Measurements from ENCODE around the gene MMD2.

The MMD2 gene

GRCh38 chr7:4965295-4966022 lies 6.5 kb upstream of the MMD2 start:
- Histone ChIP-seq H3K9me3 (ENCODE audit: insufficient read depth, low read length) (no peaks in the 10 kb centered on the region), H3K36me3 (ENCODE audit: insufficient read depth, insufficient read length, low read length) (no peaks in the 10 kb centered on the region), H3K27me3 (ENCODE audit: insufficient read depth, insufficient read length) (no peaks in the 10 kb centered on the region), H3K9ac (ENCODE audit: insufficient read length, low read depth) (no peak overlapping the region), H3K4me3 (ENCODE audit: insufficient read length, low read depth) (no peak overlapping the region), H3K4me1 (ENCODE audit: insufficient read depth, insufficient read length) (peaks cover 3% of the 10 kb centered on the region)
- TF ChIP-seq SUZ12 (IDR thresholded peaks at IDR 0.05; ENCODE audit: extremely low read depth, insufficient read depth, insufficient read length) (no peak), YY1 (IDR thresholded peaks at IDR 0.05; ENCODE audit: insufficient read depth, insufficient read length) (no peak), ZNF274 (IDR thresholded peaks at IDR 0.05; ENCODE audit: low read depth, low read length) (no peak)
- no peak for DNase-seq (ENCODE audit: low read depth, low spot score)

DNA sequence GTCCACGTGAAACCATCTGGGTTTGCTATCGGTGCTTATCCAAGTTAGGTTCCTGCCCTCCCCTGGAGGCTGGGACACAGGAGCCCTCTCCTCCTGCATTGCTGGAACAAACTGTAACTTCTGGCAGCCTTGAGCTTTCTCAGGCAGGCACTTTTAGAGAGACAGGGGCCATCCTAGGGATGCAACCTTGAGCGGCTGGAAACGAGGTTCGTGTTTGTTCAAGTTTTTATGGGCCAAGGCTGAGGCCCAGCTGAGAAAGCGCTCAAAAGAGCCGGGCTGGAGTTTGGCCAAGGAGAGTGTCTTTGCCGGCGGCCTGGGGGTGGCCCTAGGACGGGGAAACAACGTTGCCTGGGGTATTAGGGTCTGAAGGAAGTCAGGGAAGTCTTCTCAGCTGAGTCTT lies 5.5 kb upstream of the MMD2 start:
- no peak for TF ChIP-seq ZNF274 (IDR thresholded peaks at IDR 0.05; ENCODE audit: low read depth, low read length)
- no peak for TF ChIP-seq YY1 (IDR thresholded peaks at IDR 0.05; ENCODE audit: insufficient read depth, insufficient read length)
- no peak for TF ChIP-seq SUZ12 (IDR thresholded peaks at IDR 0.05; ENCODE audit: extremely low read depth, insufficient read depth, insufficient read length)
- Histone ChIP-seq H3K36me3 (ENCODE audit: insufficient read depth, insufficient read length, low read length) (no peaks in the 10 kb centered on the region), H3K9me3 (ENCODE audit: insufficient read depth, low read length) (no peaks in the 10 kb centered on the region), H3K4me1 (ENCODE audit: insufficient read depth, insufficient read length) (peaks cover 6% of the 10 kb centered on the region), H3K9ac (ENCODE audit: insufficient read length, low read depth) (no peak overlapping the region), H3K4me3 (ENCODE audit: insufficient read length, low read depth) (no peak overlapping the region), H3K27me3 (ENCODE audit: insufficient read depth, insufficient read length) (no peaks in the 10 kb centered on the region)
- DNase-seq (ENCODE audit: low read depth, low spot score), result no peak

- no peaks in the 10 kb centered on the region for H3K36me3 ChIP-seq (ENCODE audit: insufficient read depth, insufficient read length, low read length)
- no peak overlapping the region for H3K9ac ChIP-seq (ENCODE audit: insufficient read length, low read depth)
- H3K4me3 ChIP-seq (ENCODE audit: insufficient read length, low read depth), result no peak overlapping the region
- H3K4me1 ChIP-seq (ENCODE audit: insufficient read depth, insufficient read length), result peaks cover 8% of the 10 kb centered on the region
- DNase-seq (ENCODE audit: low read depth, low spot score), result no peak
- TF ChIP-seq SUZ12 (IDR thresholded peaks at IDR 0.05; ENCODE audit: extremely low read depth, insufficient read depth, insufficient read length) (no peak), YY1 (IDR thresholded peaks at IDR 0.05; ENCODE audit: insufficient read depth, insufficient read length) (no peak), ZNF274 (IDR thresholded peaks at IDR 0.05; ENCODE audit: low read depth, low read length) (no peak)
- no peaks in the 10 kb centered on the region for H3K9me3 ChIP-seq (ENCODE audit: insufficient read depth, low read length)
- peaks cover 8% of the 10 kb centered on the region for H3K27me3 ChIP-seq (ENCODE audit: insufficient read depth, insufficient read length)
Observed at GRCh38 chr7:4962872-4963775, 4.1 kb upstream of the MMD2 start.

DNA sequence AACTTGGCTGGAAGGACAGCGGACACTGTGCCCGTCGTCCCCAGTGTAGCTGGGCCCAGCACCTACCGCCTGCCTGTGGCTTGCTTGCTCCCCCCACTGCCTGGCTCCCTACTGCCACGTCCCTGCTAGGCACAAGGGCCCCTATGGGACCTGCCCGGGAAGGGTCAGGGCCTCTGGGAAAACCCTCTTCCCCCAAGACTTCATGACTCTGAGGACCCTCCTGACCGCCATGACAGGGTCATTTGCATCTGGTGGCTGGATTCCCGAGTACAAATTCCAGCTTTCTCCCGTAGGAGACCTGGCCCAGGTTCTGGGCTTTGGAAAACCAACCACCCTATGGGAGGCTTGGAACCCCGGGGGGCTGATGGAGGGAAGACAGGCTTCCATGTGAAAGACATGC lies 1.4 kb upstream of the MMD2 start:
- no peaks in the 10 kb centered on the region for H3K9me3 ChIP-seq (ENCODE audit: insufficient read depth, low read length)
- DNase-seq (ENCODE audit: low read depth, low spot score), result no peak
- H3K9ac ChIP-seq (ENCODE audit: insufficient read length, low read depth), result no peak overlapping the region
- no peaks in the 10 kb centered on the region for H3K36me3 ChIP-seq (ENCODE audit: insufficient read depth, insufficient read length, low read length)
- peaks cover 22% of the 10 kb centered on the region for H3K27me3 ChIP-seq (ENCODE audit: insufficient read depth, insufficient read length)
- H3K4me1 ChIP-seq (ENCODE audit: insufficient read depth, insufficient read length), result peaks cover 8% of the 10 kb centered on the region
- TF ChIP-seq SUZ12 (IDR thresholded peaks at IDR 0.05; ENCODE audit: extremely low read depth, insufficient read depth, insufficient read length), result no peak
- TF ChIP-seq ZNF274 (IDR thresholded peaks at IDR 0.05; ENCODE audit: low read depth, low read length), result no peak
- TF ChIP-seq YY1 (IDR thresholded peaks at IDR 0.05; ENCODE audit: insufficient read depth, insufficient read length), result no peak
- no peak overlapping the region for H3K4me3 ChIP-seq (ENCODE audit: insufficient read length, low read depth)

- peaks cover 26% of the 10 kb centered on the region for H3K27me3 ChIP-seq (ENCODE audit: insufficient read depth, insufficient read length)
Observed at GRCh38 chr7:4959893-4960292, 906 bp upstream of the MMD2 start.

GRCh38 chr7:4959306-4959705 lies 319 bp upstream of the MMD2 start:
- H3K4me3 ChIP-seq (ENCODE audit: insufficient read length, low read depth), result no peak overlapping the region
- TF ChIP-seq SUZ12 (IDR thresholded peaks at IDR 0.05; ENCODE audit: extremely low read depth, insufficient read depth, insufficient read length), result no peak
- TF ChIP-seq ZNF274 (IDR thresholded peaks at IDR 0.05; ENCODE audit: low read depth, low read length), result no peak
- no peak for TF ChIP-seq YY1 (IDR thresholded peaks at IDR 0.05; ENCODE audit: insufficient read depth, insufficient read length)
- H3K36me3 ChIP-seq (ENCODE audit: insufficient read depth, insufficient read length, low read length), result no peaks in the 10 kb centered on the region
- H3K27me3 ChIP-seq (ENCODE audit: insufficient read depth, insufficient read length), result peaks cover 28% of the 10 kb centered on the region
- DNase-seq (ENCODE audit: low read depth, low spot score), result no peak
- peaks cover 8% of the 10 kb centered on the region for H3K4me1 ChIP-seq (ENCODE audit: insufficient read depth, insufficient read length)
- H3K9ac ChIP-seq (ENCODE audit: insufficient read length, low read depth), result no peak overlapping the region
- H3K9me3 ChIP-seq (ENCODE audit: insufficient read depth, low read length), result peaks cover 5% of the 10 kb centered on the region; the same call in 1 of the 2 replicates

More at GRCh38 chr7:4959893-4960292, 906 bp upstream of the MMD2 start:
- H3K4me3 ChIP-seq (ENCODE audit: insufficient read length, low read depth), result no peak overlapping the region
- peaks cover 8% of the 10 kb centered on the region for H3K4me1 ChIP-seq (ENCODE audit: insufficient read depth, insufficient read length)
- TF ChIP-seq SUZ12 (IDR thresholded peaks at IDR 0.05; ENCODE audit: extremely low read depth, insufficient read depth, insufficient read length) (no peak), YY1 (IDR thresholded peaks at IDR 0.05; ENCODE audit: insufficient read depth, insufficient read length) (no peak), ZNF274 (IDR thresholded peaks at IDR 0.05; ENCODE audit: low read depth, low read length) (no peak)
- no peaks in the 10 kb centered on the region for H3K36me3 ChIP-seq (ENCODE audit: insufficient read depth, insufficient read length, low read length)
- peaks cover 2% of the 10 kb centered on the region; the same call in 1 of the 2 replicates for H3K9me3 ChIP-seq (ENCODE audit: insufficient read depth, low read length)
- DNase-seq (ENCODE audit: low read depth, low spot score), result no peak
- no peak overlapping the region for H3K9ac ChIP-seq (ENCODE audit: insufficient read length, low read depth)

Measured in NT2/D1 (cell line).